IPS-18a (cell line): Measurements from ENCODE around the gene RAB23.

ENCODE experiments used
- H3K27ac ChIP-seq: one replicate; pipeline ENCODE4 v1.5.1; 2013; ENCODE audit warnings: low read length
- H3K27me3 ChIP-seq: one replicate; pipeline ENCODE4 v1.6.1; 2013; ENCODE audit warnings: mild to moderate bottlenecking, low read length; ENCODE audit not compliant: control insufficient read depth, insufficient read depth
- H3K36me3 ChIP-seq: one replicate; pipeline ENCODE4 v1.6.1; 2013; ENCODE audit warnings: low read depth, low read length; ENCODE audit not compliant: control insufficient read depth
- H3K4me1 ChIP-seq: one replicate; pipeline ENCODE4 v1.6.1; 2013; ENCODE audit warnings: low read depth, low read length; ENCODE audit not compliant: control insufficient read depth
- H3K4me3 ChIP-seq: one replicate; pipeline ENCODE4 v1.5.1; 2013; ENCODE audit warnings: low read length
- H3K9ac ChIP-seq: one replicate; pipeline ENCODE4 v1.6.1; 2013; ENCODE audit warnings: mild to moderate bottlenecking, low read length, moderate library complexity
- H3K9me3 ChIP-seq: one replicate; pipeline ENCODE4 v1.6.1; 2013; ENCODE audit warnings: low read depth, low read length; ENCODE audit not compliant: control insufficient read depth

RAB23 gene

GRCh38 chr6:57174511-57174907 lies 47.6 kb downstream of the RAB23 start:
- H3K27ac ChIP-seq: no peak overlapping the region
- peak overlapping the region; percentile 85 for H3K4me3 ChIP-seq
- no peaks in the 10 kb centered on the region for H3K36me3 ChIP-seq
- peaks cover 21% of the 10 kb centered on the region for H3K4me1 ChIP-seq
- peaks cover 17% of the 10 kb centered on the region for H3K27me3 ChIP-seq
- no peaks in the 10 kb centered on the region for H3K9me3 ChIP-seq
- H3K9ac ChIP-seq: peak overlapping the region; percentile 63

GRCh38 chr6:57173886-57174510 lies 48.1 kb downstream of the RAB23 start:
- no peaks in the 10 kb centered on the region for H3K36me3 ChIP-seq
- H3K4me3 ChIP-seq: peak overlapping the region; percentile 85
- no peak overlapping the region for H3K27ac ChIP-seq
- peaks cover 21% of the 10 kb centered on the region for H3K4me1 ChIP-seq
- peaks cover 17% of the 10 kb centered on the region for H3K27me3 ChIP-seq
- peak overlapping the region; percentile 63 for H3K9ac ChIP-seq
- no peaks in the 10 kb centered on the region for H3K9me3 ChIP-seq

GRCh38 chr6:57173056-57173885 lies 48.8 kb downstream of the RAB23 start:
- Histone ChIP-seq H3K27ac (no peak overlapping the region), H3K4me1 (peaks cover 21% of the 10 kb centered on the region), H3K4me3 (peak overlapping the region; percentile 85), H3K9me3 (no peaks in the 10 kb centered on the region), H3K36me3 (no peaks in the 10 kb centered on the region), H3K9ac (peak overlapping the region; percentile 63), H3K27me3 (peaks cover 17% of the 10 kb centered on the region)

- Histone ChIP-seq H3K36me3 (no peaks in the 10 kb centered on the region), H3K9me3 (no peaks in the 10 kb centered on the region), H3K27ac (no peak within 1 kb of the TSS), H3K27me3 (peaks cover 17% of the 10 kb centered on the region), H3K4me3 (peak within 1 kb of the TSS; percentile 85), H3K9ac (peak within 1 kb of the TSS; percentile 63), H3K4me1 (peaks cover 21% of the 10 kb centered on the region)
Measured at GRCh38 chr6:57172136-57173055, 49.7 kb downstream of the RAB23 start, which contains the start of gene BAG2. TSS of gene BAG2 (plus strand) at chr6:57172326. CDS start at chr6:57172698, 372 bp downstream.

GRCh38 chr6:57165080-57165479 lies 57.0 kb downstream of the RAB23 start:
- Histone ChIP-seq H3K4me1 (no peaks in the 10 kb centered on the region), H3K4me3 (no peak overlapping the region), H3K9me3 (peaks cover 5% of the 10 kb centered on the region), H3K9ac (no peak overlapping the region), H3K27me3 (no peaks in the 10 kb centered on the region), H3K36me3 (peaks cover 4% of the 10 kb centered on the region), H3K27ac (no peak overlapping the region)

GRCh38 chr6:57163956-57164355 lies 58.2 kb downstream of the RAB23 start:
- Histone ChIP-seq H3K4me3 (no peak overlapping the region), H3K27ac (no peak overlapping the region), H3K4me1 (no peaks in the 10 kb centered on the region)

GRCh38 chr6:57162516-57162915 lies 59.6 kb downstream of the RAB23 start:
- peaks cover 5% of the 10 kb centered on the region for H3K9me3 ChIP-seq
- no peak overlapping the region for H3K4me3 ChIP-seq
- H3K27me3 ChIP-seq: no peaks in the 10 kb centered on the region
- peaks cover 4% of the 10 kb centered on the region for H3K36me3 ChIP-seq
- no peak overlapping the region for H3K9ac ChIP-seq
- H3K27ac ChIP-seq: no peak overlapping the region
- H3K4me1 ChIP-seq: no peaks in the 10 kb centered on the region

More at GRCh38 chr6:57163956-57164355, 58.2 kb downstream of the RAB23 start:
- no peak overlapping the region for H3K9ac ChIP-seq
- peaks cover 5% of the 10 kb centered on the region for H3K9me3 ChIP-seq
- H3K36me3 ChIP-seq: peaks cover 4% of the 10 kb centered on the region
- no peaks in the 10 kb centered on the region for H3K27me3 ChIP-seq

GRCh38 chr6:57162028-57162427 lies 60.1 kb downstream of the RAB23 start:
- no peak overlapping the region for H3K4me3 ChIP-seq
- H3K27ac ChIP-seq: no peak overlapping the region
- no peaks in the 10 kb centered on the region for H3K4me1 ChIP-seq
- H3K9me3 ChIP-seq: peaks cover 5% of the 10 kb centered on the region
- H3K9ac ChIP-seq: no peak overlapping the region
- H3K27me3 ChIP-seq: no peaks in the 10 kb centered on the region
- peaks cover 4% of the 10 kb centered on the region for H3K36me3 ChIP-seq

- H3K4me1 ChIP-seq: no peaks in the 10 kb centered on the region
- H3K27me3 ChIP-seq: no peaks in the 10 kb centered on the region
- H3K27ac ChIP-seq: no peak overlapping the region
- peaks cover 1% of the 10 kb centered on the region for H3K9me3 ChIP-seq
- H3K36me3 ChIP-seq: peaks cover 3% of the 10 kb centered on the region
- no peak overlapping the region for H3K9ac ChIP-seq
- no peak overlapping the region for H3K4me3 ChIP-seq
Measured at GRCh38 chr6:57159127-57159526, 63.0 kb downstream of the RAB23 start.

- Histone ChIP-seq H3K9ac (no peak overlapping the region), H3K4me1 (no peaks in the 10 kb centered on the region), H3K27ac (no peak overlapping the region), H3K27me3 (no peaks in the 10 kb centered on the region), H3K4me3 (no peak overlapping the region), H3K9me3 (no peaks in the 10 kb centered on the region), H3K36me3 (peaks cover 8% of the 10 kb centered on the region)
Measured at GRCh38 chr6:57158658-57159057, 63.4 kb downstream of the RAB23 start.
